HG02678 (cell line): ENCODE measurements around the gene TGIF1.
A peak's percentile ranks its signal among the peaks of the same experiment; 100 is the strongest.
"Not testable (repeated sequence)": the region's sequence is repeated elsewhere in the genome, so short reads cannot be mapped to it uniquely, and the experiment has no call there.

Experiments used
- ATAC-seq: cut with Tn5 transposase; IDR thresholded peaks from one replicate; pipeline ENCODE4 v1.9.1; 2021; ENCODE audit warnings: mild to moderate bottlenecking, moderate library complexity; ENCODE audit not compliant: unreplicated experiment

Gene TGIF1

DNA sequence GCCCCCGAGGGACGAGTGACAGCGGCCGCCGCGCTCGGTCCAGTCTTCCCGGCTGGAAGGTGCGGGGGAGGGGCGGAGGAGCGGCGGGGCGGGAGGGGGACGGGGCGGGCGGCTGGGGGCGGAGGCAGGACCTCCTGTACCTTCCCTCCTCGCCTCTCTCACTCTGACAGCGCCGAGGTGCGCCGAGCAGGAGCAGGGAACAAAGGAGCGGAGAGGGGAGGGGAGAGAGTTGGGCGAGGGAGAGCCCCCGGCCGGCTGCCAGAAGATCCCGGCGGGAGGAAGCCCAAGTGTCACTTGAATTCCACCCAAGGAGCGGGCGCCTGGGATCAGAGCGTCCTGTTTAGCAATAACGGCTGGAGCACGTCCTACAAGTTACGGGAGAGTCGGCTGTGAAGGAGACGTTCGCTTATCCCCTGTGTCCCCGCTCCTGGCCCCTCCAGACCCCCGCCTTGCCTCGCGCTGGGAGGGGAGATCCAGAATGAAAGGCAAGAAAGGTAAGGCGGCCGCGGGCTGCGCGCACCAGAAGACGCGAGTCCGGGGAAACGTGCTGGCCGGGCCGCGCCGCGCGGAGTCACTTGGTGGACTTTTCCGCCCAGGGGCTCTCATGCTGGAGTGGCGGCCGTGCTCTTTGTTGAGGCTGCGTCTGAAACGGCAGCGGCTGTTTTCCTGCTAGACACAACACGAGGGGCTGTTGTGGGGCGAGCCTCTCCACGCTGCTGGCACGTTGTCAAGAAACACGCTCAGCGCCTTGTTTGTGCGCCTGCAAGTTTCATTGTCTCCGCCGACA is at the start of gene TGIF1:
TSS of gene TGIF1 (plus strand) at position 161 of the 787 bp plus-strand sequence. CDS start at position 479, 318 bp downstream.
- ATAC-seq: no peak

DNA sequence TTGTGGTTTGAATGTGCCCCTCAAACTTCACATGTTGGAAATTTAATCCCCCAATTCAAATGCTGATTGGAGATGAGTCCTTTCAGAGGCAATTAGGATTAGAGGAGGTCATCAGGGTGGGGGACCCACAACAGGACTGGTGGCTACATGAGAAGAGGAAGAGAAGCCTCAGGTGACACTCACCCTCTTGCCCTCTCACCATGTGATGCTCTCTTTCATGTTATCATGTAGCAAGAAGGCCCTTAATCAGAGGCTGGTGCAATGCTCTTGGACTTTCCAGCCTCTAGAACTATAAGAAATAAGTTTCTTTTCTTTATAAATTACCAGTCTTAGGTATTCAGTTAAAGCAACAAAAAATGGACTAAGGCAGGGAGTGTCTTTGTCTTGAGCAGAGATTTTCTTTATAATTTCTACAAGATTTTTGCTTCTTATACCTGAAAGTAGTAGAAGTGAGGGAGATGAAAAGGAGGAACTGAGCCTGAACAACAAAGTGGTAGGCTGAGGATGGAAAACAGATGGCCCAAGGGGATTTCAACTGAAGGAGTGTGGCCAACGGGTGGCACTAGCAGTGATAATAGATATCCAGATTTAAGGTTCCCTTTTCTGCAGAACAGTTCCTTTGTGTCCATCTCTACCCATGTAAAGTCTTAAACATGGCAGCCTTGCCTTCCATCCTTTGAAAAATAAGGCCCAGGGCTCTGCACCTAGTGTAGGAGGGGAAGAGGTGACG is 49.2 kb upstream of the TGIF1 start:
- ATAC-seq: no peak

DNA sequence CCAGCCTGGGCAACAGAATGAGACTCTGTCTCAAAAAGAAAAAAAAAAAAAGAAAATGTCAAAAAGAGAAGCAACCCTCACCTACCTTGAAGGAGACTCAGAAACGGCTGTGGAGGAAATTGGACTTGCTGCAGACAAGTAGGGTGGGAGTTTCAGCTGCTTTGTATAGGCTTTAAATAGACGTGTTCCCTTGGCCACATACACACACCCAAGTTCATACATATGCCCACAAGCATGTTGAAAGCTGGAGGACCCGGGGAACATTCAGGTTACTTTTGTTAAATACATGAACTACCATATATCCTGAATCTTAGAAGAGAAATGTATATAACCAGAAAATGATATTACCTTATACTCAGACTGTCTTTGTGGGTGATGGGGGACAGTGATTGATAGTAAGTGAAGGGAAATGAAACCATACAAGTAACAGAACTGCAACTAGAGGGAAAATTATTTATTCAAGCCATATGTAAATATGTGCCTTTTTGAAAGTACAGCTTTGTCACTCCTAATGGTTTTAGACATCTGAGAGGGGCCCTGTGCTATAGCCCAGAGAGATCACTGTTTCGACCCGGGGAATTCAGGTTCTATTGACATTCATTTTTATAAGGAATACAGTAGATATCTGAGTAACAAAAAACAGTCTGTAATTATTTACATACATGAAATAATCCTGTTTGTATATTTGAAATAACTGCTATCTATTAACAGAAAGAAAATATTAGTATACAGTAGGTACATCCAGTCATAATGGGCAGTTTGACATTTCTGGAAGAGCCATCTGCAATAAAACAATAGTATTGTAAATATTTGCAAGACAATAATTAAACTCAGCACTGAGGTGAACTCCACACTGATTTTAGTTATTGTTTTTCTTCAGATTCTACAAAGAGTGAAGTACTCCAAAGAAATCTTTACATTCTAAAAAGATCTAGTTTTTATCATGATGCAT is 48.0 kb upstream of the TGIF1 start:
- peak; percentile 88 for ATAC-seq

DNA sequence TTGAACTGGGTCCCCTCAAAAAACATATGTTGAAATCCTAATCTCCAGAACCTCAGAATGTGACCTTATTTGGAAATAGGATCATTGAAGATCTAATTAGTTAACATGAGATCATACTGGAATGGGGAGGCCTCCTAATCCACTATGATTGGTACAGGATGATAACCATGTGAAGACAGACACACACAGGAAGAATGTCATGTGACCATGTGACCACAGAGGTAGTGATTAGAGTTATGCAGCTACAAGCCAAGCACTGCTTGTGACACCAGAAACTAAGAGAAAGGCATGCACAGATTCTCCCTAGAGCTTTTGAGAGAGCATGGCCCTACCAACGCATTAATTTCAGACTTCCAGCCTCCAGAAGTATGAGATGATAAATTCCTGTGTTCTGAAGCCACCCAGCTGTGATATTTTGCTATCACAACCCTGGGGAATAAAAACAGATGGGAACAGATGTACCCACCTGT is 47.0 kb upstream of the TGIF1 start:
- no peak for ATAC-seq

DNA sequence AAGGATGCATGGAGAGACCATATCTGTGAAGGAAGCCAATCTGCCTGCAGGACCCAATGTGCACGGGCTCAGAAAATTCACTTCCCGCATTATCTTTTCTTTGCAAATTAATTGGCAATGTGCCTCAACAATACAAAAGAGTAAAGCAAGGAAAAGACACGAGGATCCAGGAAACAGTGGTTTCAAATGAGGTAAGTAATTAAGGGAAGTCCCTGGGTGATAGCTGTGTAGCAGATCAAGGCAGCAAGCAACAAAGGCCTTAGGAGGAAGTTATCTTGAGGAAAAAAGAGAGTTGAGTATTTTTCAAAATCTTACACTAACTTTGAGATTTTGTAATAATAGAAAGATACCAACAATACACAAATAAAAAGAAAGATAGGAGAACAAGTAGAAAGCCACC is 44.3 kb upstream of the TGIF1 start:
- no peak for ATAC-seq

DNA sequence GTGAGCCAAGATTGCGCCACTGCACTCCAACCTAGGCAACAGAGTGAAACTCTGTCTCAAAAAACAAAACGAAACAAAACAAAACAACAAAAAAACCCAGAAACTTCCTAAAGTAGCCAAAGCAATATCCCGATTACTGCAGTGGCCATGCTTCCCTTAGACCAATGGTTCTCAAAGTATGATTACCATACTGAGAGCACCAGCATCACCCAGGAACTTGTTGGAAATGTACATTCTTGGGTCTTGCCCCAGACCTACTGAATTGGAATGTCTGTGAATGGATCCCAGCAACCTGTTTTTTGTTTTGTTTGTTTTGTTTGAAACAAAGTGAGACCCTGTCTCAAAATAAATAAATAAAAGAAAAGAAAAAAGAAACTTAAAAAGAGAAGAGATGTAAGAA is 41.9 kb upstream of the TGIF1 start:
- ATAC-seq: no peak

DNA sequence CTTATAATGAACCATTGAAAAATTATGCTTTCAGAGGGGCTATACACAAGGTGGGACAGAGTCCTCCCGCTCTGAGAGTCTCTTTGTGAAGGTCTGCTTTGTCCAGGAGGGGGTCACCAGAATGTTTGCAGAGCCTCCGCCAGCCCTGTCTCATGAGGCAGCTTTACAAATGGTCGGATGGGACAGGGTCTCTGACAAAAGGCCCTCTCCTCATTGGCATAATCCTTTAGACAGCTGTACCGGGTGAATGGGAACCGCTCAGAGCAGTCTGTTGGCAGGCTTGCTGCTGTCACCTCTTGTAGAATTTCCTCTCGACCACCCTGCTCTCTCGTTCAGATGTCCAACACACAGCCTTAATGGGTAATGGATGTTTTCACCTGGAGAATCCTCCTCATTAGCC is 40.2 kb upstream of the TGIF1 start:
- no peak for ATAC-seq

DNA sequence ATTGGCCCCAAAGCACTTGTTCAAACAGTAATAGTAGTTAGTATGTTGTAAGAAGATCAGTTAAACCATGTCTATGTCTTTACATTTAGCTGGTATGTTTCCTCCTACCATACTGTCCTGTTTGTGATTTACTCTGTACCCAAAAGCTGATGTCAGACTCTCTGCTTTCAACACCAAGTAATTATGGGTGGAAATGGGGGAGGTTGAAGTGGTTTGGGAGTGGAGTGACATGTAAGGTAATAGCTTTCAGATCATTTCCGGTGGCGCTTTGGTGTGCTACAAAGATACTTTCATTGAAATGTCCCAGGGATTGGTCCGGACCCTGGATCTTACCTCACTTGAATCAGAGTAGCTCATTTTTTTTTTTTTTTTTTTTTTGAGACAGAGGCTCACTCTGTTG is 39.7 kb upstream of the TGIF1 start:
- no peak for ATAC-seq

DNA sequence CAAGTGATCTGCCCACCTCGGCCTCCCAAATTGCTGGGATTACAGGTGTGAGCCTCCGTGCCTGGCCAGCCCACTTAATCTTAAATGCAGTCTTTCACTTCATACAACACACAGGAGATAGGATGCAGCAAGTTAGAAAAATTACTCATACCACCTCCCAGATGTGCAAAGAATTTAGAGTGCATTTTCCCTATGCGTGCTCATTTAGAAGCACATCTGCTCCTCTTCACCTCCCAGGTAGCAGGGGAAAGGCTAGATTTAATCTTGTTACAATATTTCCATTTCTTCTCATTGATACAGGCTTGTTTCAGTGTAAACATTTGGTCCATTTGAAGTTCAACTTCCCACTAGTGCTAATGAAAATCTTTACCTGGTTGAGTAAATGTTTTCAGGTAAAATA is 39.1 kb upstream of the TGIF1 start:
- ATAC-seq: not testable (repeated sequence)

DNA sequence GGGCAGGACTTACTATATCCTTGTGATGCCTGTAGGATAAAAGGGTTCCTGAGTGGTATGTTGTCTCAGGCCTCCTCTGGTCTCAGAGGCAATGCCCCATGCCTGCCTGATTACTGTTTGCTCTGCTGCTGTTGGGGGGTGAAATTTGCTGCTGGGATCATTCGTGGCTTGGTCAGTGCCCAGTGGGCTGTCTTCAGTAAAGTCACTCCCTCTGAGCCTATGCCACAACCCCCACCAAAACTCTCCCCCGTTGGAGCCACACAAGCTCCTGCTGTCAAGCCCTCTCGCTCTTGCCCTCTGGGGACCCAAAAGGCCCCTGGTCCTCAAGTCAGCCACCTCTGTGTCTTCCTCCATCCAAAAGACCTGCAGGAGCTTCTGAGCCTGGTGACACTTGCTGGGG is 38.6 kb upstream of the TGIF1 start:
- ATAC-seq: no peak

DNA sequence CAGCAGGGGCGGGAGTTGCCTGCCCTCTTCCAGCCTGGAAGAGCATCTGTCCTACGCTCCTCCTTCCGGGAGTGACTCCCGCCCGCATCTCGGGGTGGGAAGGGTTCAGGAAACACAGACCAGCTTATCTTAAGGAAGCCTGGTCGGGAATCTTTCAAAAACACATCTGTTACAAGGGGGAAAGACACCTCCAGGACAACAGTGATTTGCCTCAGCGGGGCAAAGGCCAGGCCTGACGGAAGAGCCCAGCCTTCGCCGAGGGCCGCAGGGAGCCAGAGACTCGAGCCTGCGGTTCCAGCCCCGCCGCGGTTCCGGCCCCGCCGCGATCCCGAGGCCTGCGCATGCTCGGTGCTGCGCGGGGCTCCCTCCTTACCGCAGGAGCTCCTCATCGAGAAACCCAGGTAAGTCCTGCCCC is 38.1 kb upstream of the TGIF1 start:
- ATAC-seq: no peak

DNA sequence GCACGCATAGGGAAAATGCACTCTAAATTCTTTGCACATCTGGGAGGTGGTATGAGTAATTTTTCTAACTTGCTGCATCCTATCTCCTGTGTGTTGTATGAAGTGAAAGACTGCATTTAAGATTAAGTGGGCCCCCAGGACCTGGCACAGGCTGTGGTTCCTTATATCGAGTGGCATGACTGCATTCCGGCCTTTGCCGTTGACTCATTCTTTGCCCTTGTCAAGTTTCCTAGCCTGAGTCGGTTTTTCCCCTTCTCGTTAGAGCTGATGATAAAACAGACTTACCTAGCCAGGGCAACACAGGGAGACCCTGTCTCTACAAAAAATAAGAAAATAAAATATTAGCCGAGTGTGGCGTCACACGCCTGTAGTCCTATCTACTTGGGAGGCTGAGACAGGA is 37.4 kb upstream of the TGIF1 start:
- not testable (repeated sequence) for ATAC-seq

DNA sequence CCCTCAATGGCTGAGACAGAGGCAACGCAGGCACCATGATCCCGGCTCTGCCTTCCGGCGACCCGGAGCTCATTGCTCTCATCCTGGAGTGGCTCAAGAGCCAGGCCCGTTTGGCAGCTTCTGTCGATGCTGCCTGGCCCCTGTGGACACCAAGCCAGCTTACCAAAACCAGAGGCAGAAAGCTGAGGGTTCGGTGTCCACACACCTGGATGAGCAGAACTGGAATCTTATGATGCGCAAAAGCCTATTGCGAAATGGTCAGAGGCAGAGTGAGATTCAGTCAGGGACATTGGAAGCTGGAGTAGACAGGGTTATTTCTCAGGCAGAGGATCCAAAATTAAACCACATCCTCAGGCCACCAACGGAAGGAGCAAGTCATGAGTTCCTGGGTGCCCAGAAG is 34.9 kb upstream of the TGIF1 start:
- ATAC-seq: no peak

DNA sequence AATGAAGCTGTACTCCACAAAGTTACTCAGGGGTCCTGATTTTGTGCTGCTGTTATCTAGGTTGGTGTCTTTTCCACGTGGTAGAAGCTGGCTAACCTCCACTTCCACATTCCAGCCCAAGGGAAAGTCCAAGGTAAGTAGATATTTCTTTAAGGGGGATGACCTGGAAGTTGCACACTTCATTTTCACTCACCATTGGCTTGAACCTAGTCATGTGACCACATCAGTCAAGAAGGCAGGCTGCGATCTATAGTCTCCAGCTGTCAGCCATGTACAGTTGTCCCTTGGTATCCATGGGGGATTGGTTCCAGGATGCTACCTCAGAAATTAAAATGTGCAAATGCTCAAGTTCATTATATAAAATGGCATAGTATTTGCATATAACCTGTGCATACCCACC is 31.9 kb upstream of the TGIF1 start:
- no peak for ATAC-seq

DNA sequence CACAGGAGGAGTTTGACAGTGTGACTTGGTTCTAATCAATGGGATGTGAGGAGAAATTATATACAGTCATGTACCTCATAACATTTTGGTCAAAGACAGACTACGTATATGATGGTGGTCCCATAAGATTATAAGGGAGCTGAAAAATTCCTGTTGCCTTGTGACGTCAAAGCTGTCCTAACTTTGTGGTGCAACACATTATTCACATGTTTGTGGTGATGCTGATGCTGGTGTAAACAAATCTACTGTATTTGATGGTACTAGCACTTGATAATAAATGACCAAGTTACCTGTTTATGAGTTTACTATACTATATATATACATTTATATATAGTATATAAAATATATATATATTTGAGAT is 29.1 kb upstream of the TGIF1 start:
- ATAC-seq: no peak

DNA sequence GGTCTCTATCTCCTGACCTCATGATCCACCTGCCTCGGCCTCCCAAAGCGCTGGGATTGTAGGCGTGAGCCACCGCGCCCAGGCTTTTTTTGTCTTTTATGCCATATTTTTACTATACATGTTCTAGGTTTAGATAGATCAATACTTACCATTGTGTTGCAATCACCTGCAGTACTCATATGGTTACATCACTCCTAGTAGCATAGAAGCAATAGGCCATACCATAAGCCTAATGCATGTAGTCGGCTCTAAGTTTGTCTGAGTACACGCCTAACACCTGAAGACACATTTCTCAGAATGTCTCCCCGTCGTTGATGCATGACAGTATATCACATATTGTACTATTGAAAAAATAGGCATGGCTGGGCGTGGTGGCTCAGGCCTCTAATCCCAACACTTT is 27.1 kb upstream of the TGIF1 start:
- no peak for ATAC-seq

DNA sequence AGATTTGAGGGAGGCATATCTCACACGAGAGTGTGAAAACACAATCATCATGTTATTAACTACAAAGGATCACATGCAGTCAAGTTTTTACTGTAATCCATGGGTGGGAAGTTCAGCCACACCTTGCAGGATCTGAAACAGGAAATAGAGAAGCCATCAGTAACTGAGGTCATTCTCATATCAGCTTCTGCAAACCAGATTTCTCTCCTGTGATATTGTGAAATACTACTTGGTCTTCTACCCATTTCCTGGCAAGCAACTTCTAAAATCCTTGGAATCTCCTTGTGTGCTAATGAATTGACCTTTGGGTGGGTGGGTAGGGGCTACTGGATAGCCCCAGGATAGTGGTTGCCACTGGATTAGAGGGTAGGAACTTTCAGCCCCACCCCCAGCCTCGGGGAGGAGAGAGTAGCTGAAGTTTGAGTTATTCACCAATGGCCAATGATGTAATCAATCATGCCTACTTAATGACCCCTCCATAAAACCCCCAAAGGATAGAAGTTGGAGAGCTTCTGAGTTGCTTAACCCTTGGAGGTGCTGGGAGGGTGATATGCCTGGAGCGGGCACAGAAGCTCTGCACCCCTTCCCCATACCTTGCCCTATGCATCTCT is 25.6 kb upstream of the TGIF1 start:
- no peak for ATAC-seq

DNA sequence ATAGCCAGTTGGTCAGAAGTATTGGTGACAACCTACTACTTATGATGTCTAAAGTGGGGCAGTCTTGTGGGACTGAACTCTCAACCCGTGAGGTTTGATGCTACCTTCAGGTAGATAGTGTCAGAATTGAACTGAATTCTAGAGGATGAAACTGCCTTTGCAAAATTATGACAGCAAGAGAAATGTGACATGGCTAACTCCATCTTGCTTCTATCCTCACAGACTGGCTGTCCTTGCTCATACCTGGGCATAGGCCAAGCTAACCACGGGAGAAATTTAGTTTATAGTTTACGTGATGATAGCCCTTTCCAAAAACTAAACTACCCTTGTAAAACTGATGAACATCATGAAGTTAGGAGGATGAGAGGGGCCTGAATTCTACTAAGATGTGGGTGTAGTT is 24.9 kb upstream of the TGIF1 start:
- no peak for ATAC-seq

DNA sequence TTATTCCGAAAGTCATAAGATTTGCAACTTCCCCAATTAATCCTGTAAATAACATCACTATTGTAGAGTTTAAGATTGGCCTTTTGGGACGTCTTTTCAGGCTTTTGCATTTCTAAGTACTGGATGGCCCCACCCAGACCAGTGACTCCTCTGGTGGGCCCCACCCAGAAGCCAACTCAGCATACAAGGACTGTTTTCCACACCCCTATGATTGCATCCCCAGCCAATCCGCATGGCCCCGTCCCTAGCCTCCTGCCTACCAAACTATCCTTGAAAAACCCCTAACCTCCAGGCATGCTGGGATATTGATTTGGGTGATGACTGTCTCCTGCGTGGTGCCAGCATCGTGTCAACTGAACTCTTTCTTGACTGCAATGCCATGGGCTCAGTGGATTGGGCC is 24.5 kb upstream of the TGIF1 start:
- no peak for ATAC-seq

DNA sequence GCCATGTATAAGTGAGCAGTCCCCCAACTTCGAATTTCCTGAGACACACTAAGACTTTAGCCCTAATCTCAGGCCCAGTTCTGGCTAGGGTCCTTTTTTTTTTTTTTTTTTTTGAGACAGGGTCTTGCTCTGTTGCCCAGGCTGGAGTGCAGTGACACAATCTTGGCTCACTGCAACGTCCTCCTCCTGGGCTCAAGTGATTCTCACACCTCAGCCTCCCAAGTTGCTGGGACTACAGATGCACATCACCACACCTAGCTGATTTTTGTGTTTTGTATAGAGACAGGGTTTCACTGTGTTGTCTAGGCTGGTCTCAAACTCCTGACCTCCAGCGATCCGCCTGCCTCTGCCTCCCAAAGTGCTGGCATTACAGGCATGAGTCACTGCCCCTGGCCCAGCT is 23.9 kb upstream of the TGIF1 start:
- no peak for ATAC-seq

DNA sequence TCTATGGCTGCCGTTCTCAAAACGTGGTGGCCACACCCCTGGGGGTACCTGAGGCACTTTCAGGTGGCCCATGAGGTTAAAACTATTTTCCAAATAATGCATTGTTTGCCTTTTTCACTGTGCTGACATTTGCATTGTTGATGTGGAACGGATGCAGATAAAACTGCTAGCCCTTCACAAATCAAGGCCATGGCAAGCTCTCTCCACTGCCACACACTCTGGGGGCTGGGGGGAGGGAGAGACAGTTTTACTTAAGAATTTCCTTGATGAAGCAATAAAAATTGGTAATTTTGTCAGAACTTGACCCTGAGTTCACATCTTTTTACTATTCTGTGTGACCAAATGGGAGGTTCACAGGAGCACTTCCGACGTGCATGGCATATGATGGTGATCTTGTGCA is 22.0 kb upstream of the TGIF1 start:
- ATAC-seq: no peak
